ENCODE results near the gene MNS1.

MNS1 gene

GRCh38 chr15:56467616-56468015 is 2.7 kb upstream of the MNS1 start:
- H3K9me3 ChIP-seq = no peaks in the 10 kb centered on the region
- no peak for TF ChIP-seq CTCF (IDR thresholded peaks at IDR 0.05)
- no peak overlapping the region for H3K4me3 ChIP-seq (ENCODE audit: low read depth in 1 of 2, low read length in 1 of 2)
- H3K36me3 ChIP-seq = no peaks in the 10 kb centered on the region
- no peak overlapping the region for H3K27ac ChIP-seq
- H3K27me3 ChIP-seq = no peaks in the 10 kb centered on the region
- H3K4me1 ChIP-seq (ENCODE audit: control insufficient read depth in 1 of 2, insufficient read depth in 1 of 2, low read depth in 1 of 2, low read length in 1 of 2) = peaks cover 21 to 24% of the 10 kb centered on the region in 2 experiments

- no peak for TF ChIP-seq CTCF (IDR thresholded peaks at IDR 0.05)
- Histone ChIP-seq H3K9me3 (no peaks in the 10 kb centered on the region), H3K36me3 (no peaks in the 10 kb centered on the region), H3K27me3 (no peaks in the 10 kb centered on the region), H3K4me1 (ENCODE audit: control insufficient read depth in 1 of 2, insufficient read depth in 1 of 2, low read depth in 1 of 2, low read length in 1 of 2) (peaks cover 11 to 14% of the 10 kb centered on the region in 2 experiments), H3K4me3 (ENCODE audit: low read depth in 1 of 2, low read length in 1 of 2) (no peak overlapping the region), H3K27ac (no peak overlapping the region)
Measured at GRCh38 chr15:56460947-56461346, 4.0 kb downstream of the MNS1 start.

GRCh38 chr15:56460071-56460470 is 4.9 kb downstream of the MNS1 start:
- Histone ChIP-seq H3K27me3 (no peaks in the 10 kb centered on the region), H3K9me3 (no peaks in the 10 kb centered on the region), H3K27ac (no peak overlapping the region), H3K4me1 (ENCODE audit: control insufficient read depth in 1 of 2, insufficient read depth in 1 of 2, low read depth in 1 of 2, low read length in 1 of 2) (peaks cover 8 to 9% of the 10 kb centered on the region in 2 experiments), H3K36me3 (no peaks in the 10 kb centered on the region), H3K4me3 (ENCODE audit: low read depth in 1 of 2, low read length in 1 of 2) (no peak overlapping the region)
- no peak for TF ChIP-seq CTCF (IDR thresholded peaks at IDR 0.05)

- Histone ChIP-seq H3K9me3 (no peaks in the 10 kb centered on the region), H3K4me3 (ENCODE audit: low read depth in 1 of 2, low read length in 1 of 2) (no peak overlapping the region), H3K36me3 (no peaks in the 10 kb centered on the region), H3K27me3 (no peaks in the 10 kb centered on the region), H3K4me1 (ENCODE audit: control insufficient read depth in 1 of 2, insufficient read depth in 1 of 2, low read depth in 1 of 2, low read length in 1 of 2) (no peaks in the 10 kb centered on the region), H3K27ac (no peak overlapping the region)
- TF ChIP-seq CTCF (IDR thresholded peaks at IDR 0.05) = no peak
Measured at GRCh38 chr15:56459096-56459495, 5.8 kb downstream of the MNS1 start.

GRCh38 chr15:56456229-56456628 is 8.7 kb downstream of the MNS1 start:
- no peaks in the 10 kb centered on the region for H3K27me3 ChIP-seq
- H3K4me1 ChIP-seq (ENCODE audit: control insufficient read depth in 1 of 2, insufficient read depth in 1 of 2, low read depth in 1 of 2, low read length in 1 of 2) = no peaks in the 10 kb centered on the region
- H3K27ac ChIP-seq = no peak overlapping the region
- H3K4me3 ChIP-seq (ENCODE audit: low read depth in 1 of 2, low read length in 1 of 2) = no peak overlapping the region
- H3K9me3 ChIP-seq = no peaks in the 10 kb centered on the region
- H3K36me3 ChIP-seq = no peaks in the 10 kb centered on the region
- no peak for TF ChIP-seq CTCF (IDR thresholded peaks at IDR 0.05)

- TF ChIP-seq CTCF (IDR thresholded peaks at IDR 0.05) = no peak
- no peaks in the 10 kb centered on the region for H3K36me3 ChIP-seq
- H3K9me3 ChIP-seq = no peaks in the 10 kb centered on the region
- H3K4me1 ChIP-seq (ENCODE audit: control insufficient read depth in 1 of 2, insufficient read depth in 1 of 2, low read depth in 1 of 2, low read length in 1 of 2) = no peaks in the 10 kb centered on the region
- H3K27me3 ChIP-seq = no peaks in the 10 kb centered on the region
- H3K27ac ChIP-seq = no peak overlapping the region
- H3K4me3 ChIP-seq (ENCODE audit: low read depth in 1 of 2, low read length in 1 of 2) = no peak overlapping the region
Measured at GRCh38 chr15:56454836-56455235, 10.1 kb downstream of the MNS1 start.
